ENCODE measurements around the gene COL4A2. TPM values are rescaled to one million over a fixed set of nuclear protein-coding genes. Genes with fewer than 3 reads are reported as not detected.

COL4A2 gene
- polyA plus RNA-seq, 2 of the 4 experiments (the other 2 are of a cell fraction), result 46.9 to 119 TPM

DNA sequence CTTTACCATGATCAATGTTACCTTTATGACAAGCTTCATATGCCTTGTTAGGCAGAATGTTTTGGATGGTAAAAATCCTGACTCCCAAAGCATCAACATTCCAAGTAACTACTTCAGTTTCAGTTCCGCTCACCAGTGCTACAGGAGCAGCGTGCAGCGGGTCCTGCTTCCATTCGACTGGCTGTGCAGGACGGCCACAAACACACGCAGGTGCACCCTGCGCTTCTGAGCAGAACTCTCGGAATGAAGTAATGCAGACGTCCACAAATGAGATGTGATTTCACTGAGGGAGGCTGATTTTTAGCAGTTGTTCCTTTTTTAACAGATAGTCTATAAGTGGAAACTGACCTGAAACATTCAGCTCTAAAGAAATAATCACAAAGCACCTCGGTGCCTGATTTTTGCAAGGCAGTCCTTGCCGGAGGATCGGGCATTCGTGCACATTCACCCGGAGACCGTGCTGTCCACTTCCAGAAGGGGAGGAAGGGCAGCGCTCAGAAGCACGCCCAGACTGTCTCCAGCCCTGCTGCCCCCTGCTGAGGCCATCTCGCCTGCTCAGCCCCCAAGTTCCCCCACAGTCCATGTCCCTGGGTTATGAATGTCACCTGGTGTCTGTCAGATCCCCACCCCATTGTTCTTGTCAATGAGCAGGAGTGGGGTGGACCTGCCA, 168.6 kb downstream of the COL4A2 start:
- 94% methylated on average over 17 of the region's 18 CpGs for WGBS (ENCODE audit: missing lambda C conversion rate)
- CTCF ChIA-PET, result interaction anchor here (0.8 to 0.9 kb wide), 2 partner anchors 17 to 124 kb away, joined by 3 to 4 read pairs; no protein-coding TSS in a partner anchor
- ATAC-seq (no peak), DNase-seq (ENCODE audit: low read depth in 1 of 2, low spot score in 1 of 2) (no peak), FAIRE-seq (no peak)
- TF ChIP-seq KDM5A (IDR thresholded peaks at IDR 0.05) (no peak), ZNF302 (CRISPR knock-in tag; IDR thresholded peaks at IDR 0.05) (no peak), NR3C1 (IDR thresholded peaks at IDR 0.05) (no peak), HDAC2 (IDR thresholded peaks at IDR 0.05) (no peak), POLR2A (IDR thresholded peaks at IDR 0.05; ENCODE audit: low read length) (no peak), FOSL2 (IDR thresholded peaks at IDR 0.05) (no peak), FOSL2 (CRISPR knock-in tag; IDR thresholded peaks at IDR 0.05) (no peak), ESRRA (IDR thresholded peaks at IDR 0.05; ENCODE audit: borderline replicate concordance, low read length) (no peak)
- TF ChIP-seq, protein P1, sequence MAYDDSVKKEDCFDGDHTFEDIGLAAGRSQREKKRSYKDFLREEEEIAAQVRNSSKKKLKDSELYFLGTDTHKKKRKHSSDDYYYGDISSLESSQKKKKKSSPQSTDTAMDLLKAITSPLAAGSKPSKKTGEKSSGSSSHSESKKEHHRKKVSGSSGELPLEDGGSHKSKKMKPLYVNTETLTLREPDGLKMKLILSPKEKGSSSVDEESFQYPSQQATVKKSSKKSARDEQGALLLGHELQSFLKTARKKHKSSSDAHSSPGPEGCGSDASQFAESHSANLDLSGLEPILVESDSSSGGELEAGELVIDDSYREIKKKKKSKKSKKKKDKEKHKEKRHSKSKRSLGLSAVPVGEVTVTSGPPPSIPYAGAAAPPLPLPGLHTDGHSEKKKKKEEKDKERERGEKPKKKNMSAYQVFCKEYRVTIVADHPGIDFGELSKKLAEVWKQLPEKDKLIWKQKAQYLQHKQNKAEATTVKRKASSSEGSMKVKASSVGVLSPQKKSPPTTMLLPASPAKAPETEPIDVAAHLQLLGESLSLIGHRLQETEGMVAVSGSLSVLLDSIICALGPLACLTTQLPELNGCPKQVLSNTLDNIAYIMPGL (CRISPR knock-in tag; IDR thresholded peaks at IDR 0.05; ENCODE audit: borderline replicate concordance), result no peak
- TF ChIP-seq, protein P2, sequence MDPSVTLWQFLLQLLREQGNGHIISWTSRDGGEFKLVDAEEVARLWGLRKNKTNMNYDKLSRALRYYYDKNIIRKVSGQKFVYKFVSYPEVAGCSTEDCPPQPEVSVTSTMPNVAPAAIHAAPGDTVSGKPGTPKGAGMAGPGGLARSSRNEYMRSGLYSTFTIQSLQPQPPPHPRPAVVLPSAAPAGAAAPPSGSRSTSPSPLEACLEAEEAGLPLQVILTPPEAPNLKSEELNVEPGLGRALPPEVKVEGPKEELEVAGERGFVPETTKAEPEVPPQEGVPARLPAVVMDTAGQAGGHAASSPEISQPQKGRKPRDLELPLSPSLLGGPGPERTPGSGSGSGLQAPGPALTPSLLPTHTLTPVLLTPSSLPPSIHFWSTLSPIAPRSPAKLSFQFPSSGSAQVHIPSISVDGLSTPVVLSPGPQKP (IDR thresholded peaks at IDR 0.05; ENCODE audit: low read depth, low read length), result no peak
- Histone ChIP-seq H3K4me2 (no peak overlapping the region), H3K9me3 (no peaks in the 10 kb centered on the region), H3K4me3 (no peak overlapping the region), H3K27ac (no peak overlapping the region), H3K4me1 (no peaks in the 10 kb centered on the region)
- POLR2A ChIA-PET, result no interaction called here

DNA sequence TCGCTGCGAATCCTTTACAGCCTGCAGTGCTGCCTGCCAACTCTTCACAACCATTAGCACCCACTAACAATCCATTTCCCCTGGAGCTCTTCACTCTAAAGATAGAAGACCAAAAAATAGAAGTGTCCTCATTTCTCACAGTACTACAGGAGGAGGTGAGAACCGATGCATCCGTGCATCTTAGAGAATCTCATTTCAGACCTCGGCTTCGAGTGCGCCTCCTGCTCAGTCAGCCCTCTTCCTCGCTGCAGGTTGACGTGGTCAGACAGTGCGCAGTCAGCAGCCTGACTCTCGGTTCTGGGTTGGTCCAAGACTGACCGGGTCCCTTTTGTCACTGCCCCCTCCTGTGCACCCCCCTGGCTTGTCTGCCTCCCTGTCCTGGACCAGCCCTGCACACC, 169.1 kb downstream of the COL4A2 start:
- ChIA-PET CTCF (no interaction called here), POLR2A (no interaction called here)

DNA sequence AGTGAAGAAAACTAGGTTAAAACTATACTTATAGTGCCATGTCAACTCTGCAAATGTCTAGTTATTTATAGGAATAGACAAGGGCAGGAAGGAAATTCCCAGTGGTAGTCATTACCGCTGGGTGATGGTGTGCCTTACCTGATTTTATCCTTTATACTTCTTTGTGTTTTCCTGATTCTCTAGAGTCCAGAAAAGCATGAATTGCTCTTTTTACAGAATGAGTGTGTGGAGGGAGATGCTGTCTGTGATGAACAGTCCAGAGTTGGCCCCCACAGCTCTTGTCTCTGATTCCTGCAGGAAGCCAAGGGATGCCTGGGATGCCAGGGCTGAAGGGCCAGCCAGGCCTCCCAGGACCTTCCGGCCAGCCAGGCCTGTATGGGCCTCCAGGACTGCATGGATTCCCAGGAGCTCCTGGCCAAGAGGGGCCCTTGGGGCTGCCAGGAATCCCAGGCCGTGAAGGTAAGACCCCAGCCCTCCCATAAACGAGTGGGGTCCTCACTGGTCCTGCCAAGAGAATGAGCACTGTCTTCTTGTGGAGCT, 170.7 kb downstream of the COL4A2 start:
- DNase-seq (ENCODE audit: low read depth in 1 of 2, low spot score in 1 of 2) (no peak), FAIRE-seq (no peak), ATAC-seq (no peak)
- 80% methylated on average over 3 of the region's 4 CpGs for WGBS (ENCODE audit: missing lambda C conversion rate)
- no peak for TF ChIP-seq FOSB (CRISPR knock-in tag; IDR thresholded peaks at IDR 0.05)
- H3K4me3 ChIP-seq, result no peak overlapping the region
- CTCF ChIA-PET, result interaction anchor here (1.3 kb wide), 1 partner anchor 22 kb away, joined by 5 read pairs; no protein-coding TSS in a partner anchor
- POLR2A ChIA-PET, result no interaction called here
- no peaks in the 10 kb centered on the region for H3K9me3 ChIP-seq
- no peak overlapping the region for H3K27ac ChIP-seq
- H3K4me2 ChIP-seq, result no peak overlapping the region
- no peaks in the 10 kb centered on the region for H3K4me1 ChIP-seq

More for the DNA sequence above, 169.1 kb downstream of the COL4A2 start:
- Histone ChIP-seq H3K9me3 (no peaks in the 10 kb centered on the region), H3K27ac (no peak overlapping the region), H3K4me1 (no peaks in the 10 kb centered on the region), H3K4me3 (no peak overlapping the region), H3K4me2 (no peak overlapping the region)
- 82% methylated on average over 9 of the region's 12 CpGs for WGBS (ENCODE audit: missing lambda C conversion rate)
- ATAC-seq (no peak), FAIRE-seq (no peak), DNase-seq (ENCODE audit: low read depth in 1 of 2, low spot score in 1 of 2) (no peak)
- TF ChIP-seq EP300 (IDR thresholded peaks at IDR 0.05) (no peak), RNF2 (IDR thresholded peaks at IDR 0.05; ENCODE audit: borderline replicate concordance, low read depth) (no peak), CHD2 (IDR thresholded peaks at IDR 0.05; ENCODE audit: low read length, partially characterized antibody) (no peak), CEBPB (IDR thresholded peaks at IDR 0.05) (no peak), NR3C1 (IDR thresholded peaks at IDR 0.05) (no peak)
- TF ChIP-seq, protein P3, sequence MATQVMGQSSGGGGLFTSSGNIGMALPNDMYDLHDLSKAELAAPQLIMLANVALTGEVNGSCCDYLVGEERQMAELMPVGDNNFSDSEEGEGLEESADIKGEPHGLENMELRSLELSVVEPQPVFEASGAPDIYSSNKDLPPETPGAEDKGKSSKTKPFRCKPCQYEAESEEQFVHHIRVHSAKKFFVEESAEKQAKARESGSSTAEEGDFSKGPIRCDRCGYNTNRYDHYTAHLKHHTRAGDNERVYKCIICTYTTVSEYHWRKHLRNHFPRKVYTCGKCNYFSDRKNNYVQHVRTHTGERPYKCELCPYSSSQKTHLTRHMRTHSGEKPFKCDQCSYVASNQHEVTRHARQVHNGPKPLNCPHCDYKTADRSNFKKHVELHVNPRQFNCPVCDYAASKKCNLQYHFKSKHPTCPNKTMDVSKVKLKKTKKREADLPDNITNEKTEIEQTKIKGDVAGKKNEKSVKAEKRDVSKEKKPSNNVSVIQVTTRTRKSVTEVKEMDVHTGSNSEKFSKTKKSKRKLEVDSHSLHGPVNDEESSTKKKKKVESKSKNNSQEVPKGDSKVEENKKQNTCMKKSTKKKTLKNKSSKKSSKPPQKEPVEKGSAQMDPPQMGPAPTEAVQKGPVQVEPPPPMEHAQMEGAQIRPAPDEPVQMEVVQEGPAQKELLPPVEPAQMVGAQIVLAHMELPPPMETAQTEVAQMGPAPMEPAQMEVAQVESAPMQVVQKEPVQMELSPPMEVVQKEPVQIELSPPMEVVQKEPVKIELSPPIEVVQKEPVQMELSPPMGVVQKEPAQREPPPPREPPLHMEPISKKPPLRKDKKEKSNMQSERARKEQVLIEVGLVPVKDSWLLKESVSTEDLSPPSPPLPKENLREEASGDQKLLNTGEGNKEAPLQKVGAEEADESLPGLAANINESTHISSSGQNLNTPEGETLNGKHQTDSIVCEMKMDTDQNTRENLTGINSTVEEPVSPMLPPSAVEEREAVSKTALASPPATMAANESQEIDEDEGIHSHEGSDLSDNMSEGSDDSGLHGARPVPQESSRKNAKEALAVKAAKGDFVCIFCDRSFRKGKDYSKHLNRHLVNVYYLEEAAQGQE (IDR thresholded peaks at IDR 0.05), result no peak
